Osteoblast (primary cell): ENCODE data around the gene SOX12. TPM values are rescaled to one million over a fixed set of nuclear protein-coding genes. Genes with fewer than 3 reads are reported as not detected.
A peak's percentile ranks its signal among the peaks of the same experiment; 100 is the strongest.

ENCODE experiments used
- DNase-seq: peaks from one replicate; pipeline ENCODE4 v3.0.0; 2011; ENCODE audit warnings: low spot score, mixed read lengths; ENCODE audit not compliant: insufficient read length; ENCODE audit errors: missing footprints
- H2AFZ ChIP-seq: 2 replicates; pipeline ENCODE4 v1.6.0; 2011; ENCODE audit warnings: mild to moderate bottlenecking, low read length
- H3K27ac ChIP-seq: 2 replicates; pipeline ENCODE4 v1.5.1; 2011; ENCODE audit warnings: mild to moderate bottlenecking, low read depth, low read length, moderate library complexity
- H3K27me3 ChIP-seq: 2 replicates; pipeline ENCODE4 v1.6.0; 2012; ENCODE audit warnings: mild to moderate bottlenecking, control low read depth, inconsistent platforms, low read length, moderate library complexity; ENCODE audit not compliant: insufficient read depth
- H3K36me3 ChIP-seq: 2 replicates; pipeline ENCODE4 v1.5.1; 2011; ENCODE audit warnings: mild to moderate bottlenecking, low read length, control low read depth, moderate library complexity; ENCODE audit not compliant: insufficient read depth
- H3K4me1 ChIP-seq: 2 replicates; pipeline ENCODE4 v1.5.1; 2011; ENCODE audit warnings: mild to moderate bottlenecking, low read length, control low read depth, moderate library complexity; ENCODE audit not compliant: insufficient read depth
- H3K4me2 ChIP-seq: 2 replicates; pipeline ENCODE4 v1.6.0; 2011; ENCODE audit warnings: mild to moderate bottlenecking, low read length; ENCODE audit not compliant: insufficient read depth
- H3K4me3 ChIP-seq: fragments of 200-600 bp; sonication (generic); 3 replicates; pipeline ENCODE4 v1.5.1; 2012; ENCODE audit warnings: mild to moderate bottlenecking, low read length, inconsistent platforms; ENCODE audit not compliant: insufficient read depth
- H3K79me2 ChIP-seq: 2 replicates; pipeline ENCODE4 v1.6.0; 2012; ENCODE audit warnings: mild to moderate bottlenecking, low read length, control low read depth, inconsistent platforms; ENCODE audit not compliant: insufficient read depth
- H3K9me3 ChIP-seq: 2 replicates; pipeline ENCODE4 v1.5.1; 2011; ENCODE audit warnings: low read depth, low read length, control low read depth
- H4K20me1 ChIP-seq: 2 replicates; pipeline ENCODE4 v1.6.0; 2012; ENCODE audit warnings: mild to moderate bottlenecking, low read length, control low read depth; ENCODE audit not compliant: insufficient read depth
- CTCF ChIP-seq: IDR thresholded peaks from 2 replicates; pipeline ENCODE4 v1.5.1; 2011; ENCODE audit warnings: mild to moderate bottlenecking, low read depth, low read length, moderate library complexity; ENCODE audit errors: extremely low read depth
- total RNA-seq: library from RNA; depleted of rRNA; stranded (reverse); fragments of >200 nt; gene quantifications from 2 replicates; pipeline ENCODE4 v1.2.3, GENCODE V29; 2012

Gene SOX12
- total RNA-seq, 1 donor = 6.9 TPM

- Histone ChIP-seq H3K9me3 (no peaks in the 10 kb centered on the region), H3K4me2 (no peak overlapping the region), H3K27ac (no peak overlapping the region), H2AFZ (no peak overlapping the region), H3K27me3 (no peaks in the 10 kb centered on the region), H3K4me1 (peaks cover 10% of the 10 kb centered on the region), H3K79me2 (no peaks in the 10 kb centered on the region), H3K36me3 (no peaks in the 10 kb centered on the region), H3K4me3 (no peak overlapping the region), H4K20me1 (no peaks in the 10 kb centered on the region)
- TF ChIP-seq CTCF = no peak
- DNase-seq = no peak
These were observed 42.1 kb downstream of the SOX12 start for GRCh38 chr20:367486-367887.

GRCh38 chr20:368915-369314 lies 43.6 kb downstream of the SOX12 start:
- H3K79me2 ChIP-seq = no peaks in the 10 kb centered on the region
- no peaks in the 10 kb centered on the region for H3K36me3 ChIP-seq
- H3K27me3 ChIP-seq = no peaks in the 10 kb centered on the region
- H2AFZ ChIP-seq = no peak overlapping the region
- H3K4me3 ChIP-seq = no peak overlapping the region
- H3K27ac ChIP-seq = no peak overlapping the region
- no peak overlapping the region for H3K4me2 ChIP-seq
- peaks cover 7% of the 10 kb centered on the region for H3K4me1 ChIP-seq
- no peaks in the 10 kb centered on the region for H3K9me3 ChIP-seq
- no peak for TF ChIP-seq CTCF
- DNase-seq = no peak
- no peaks in the 10 kb centered on the region for H4K20me1 ChIP-seq

GRCh38 chr20:370151-370600 lies 44.8 kb downstream of the SOX12 start:
- H4K20me1 ChIP-seq = no peaks in the 10 kb centered on the region
- no peak overlapping the region for H2AFZ ChIP-seq
- H3K4me2 ChIP-seq = no peak overlapping the region
- no peaks in the 10 kb centered on the region for H3K79me2 ChIP-seq
- no peak for TF ChIP-seq CTCF
- H3K4me3 ChIP-seq = no peak overlapping the region
- peaks cover 7% of the 10 kb centered on the region for H3K4me1 ChIP-seq
- no peaks in the 10 kb centered on the region for H3K36me3 ChIP-seq
- H3K27me3 ChIP-seq = no peaks in the 10 kb centered on the region
- no peak overlapping the region for H3K27ac ChIP-seq
- no peak for DNase-seq
- H3K9me3 ChIP-seq = no peaks in the 10 kb centered on the region

- Histone ChIP-seq H3K36me3 (no peaks in the 10 kb centered on the region), H3K79me2 (no peaks in the 10 kb centered on the region), H3K27ac (no peak overlapping the region), H2AFZ (peak overlapping the region; percentile 39), H3K4me3 (no peak overlapping the region), H4K20me1 (no peaks in the 10 kb centered on the region), H3K4me1 (peaks cover 7% of the 10 kb centered on the region), H3K4me2 (no peak overlapping the region), H3K27me3 (no peaks in the 10 kb centered on the region), H3K9me3 (no peaks in the 10 kb centered on the region)
- peak; percentile 48 for DNase-seq
- no peak for TF ChIP-seq CTCF
These were observed 45.8 kb downstream of the SOX12 start for GRCh38 chr20:370977-371754.
